Occipital lobe (tissue), 2 donors: ENCODE data around the gene RFX2. TPM values are rescaled to one million over a fixed set of nuclear protein-coding genes. Genes with fewer than 3 reads are reported as not detected.
"Not testable (repeated sequence)": the region's sequence is repeated elsewhere in the genome, so short reads cannot be mapped to it uniquely, and the experiment has no call there.

Source experiments
- DNase-seq: peaks from one replicate; lab custom pipeline; 2025; lab: John Stamatoyannopoulos, UW
- total RNA-seq: library from RNA; depleted of rRNA; stranded (reverse); fragments of >200 nt; gene quantifications from one replicate; pipeline ENCODE4 v1.2.3, GENCODE V29; 2014

The RFX2 gene
- total RNA-seq, 1 donor from 2014 or later = 5.6 TPM

DNA sequence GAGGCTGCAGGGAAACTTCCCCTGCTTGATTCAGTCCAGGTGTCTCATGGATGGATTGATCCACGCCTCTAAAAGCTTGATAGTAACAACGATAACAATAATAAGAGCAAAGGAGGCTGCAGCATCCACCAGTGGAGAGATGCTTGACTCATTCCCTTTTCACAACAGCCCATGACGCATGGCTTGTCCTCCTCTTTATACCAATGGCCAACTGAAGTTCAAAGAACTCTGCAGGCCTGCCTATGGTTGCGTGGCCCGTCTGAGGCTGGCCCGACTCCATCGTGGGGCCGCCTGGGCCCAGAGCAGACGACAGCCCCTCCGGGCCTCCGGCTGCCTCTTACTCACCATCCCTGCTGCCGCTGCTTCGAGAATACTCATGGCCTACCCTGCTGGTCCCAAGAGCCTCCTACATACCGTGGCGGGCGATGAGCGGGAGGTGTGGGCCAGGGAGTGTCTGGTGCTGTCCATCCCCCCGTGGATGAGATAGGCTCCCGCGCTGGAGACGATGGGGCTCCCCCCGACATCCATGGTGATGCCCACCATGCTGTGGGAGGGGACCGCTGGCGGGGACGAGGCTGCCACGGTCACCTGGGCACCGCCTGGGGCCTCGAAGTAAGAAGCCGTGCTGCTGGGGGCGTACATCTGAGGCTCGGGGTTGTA is 70.6 kb downstream of the RFX2 start:
- DNase-seq = no peak

DNA sequence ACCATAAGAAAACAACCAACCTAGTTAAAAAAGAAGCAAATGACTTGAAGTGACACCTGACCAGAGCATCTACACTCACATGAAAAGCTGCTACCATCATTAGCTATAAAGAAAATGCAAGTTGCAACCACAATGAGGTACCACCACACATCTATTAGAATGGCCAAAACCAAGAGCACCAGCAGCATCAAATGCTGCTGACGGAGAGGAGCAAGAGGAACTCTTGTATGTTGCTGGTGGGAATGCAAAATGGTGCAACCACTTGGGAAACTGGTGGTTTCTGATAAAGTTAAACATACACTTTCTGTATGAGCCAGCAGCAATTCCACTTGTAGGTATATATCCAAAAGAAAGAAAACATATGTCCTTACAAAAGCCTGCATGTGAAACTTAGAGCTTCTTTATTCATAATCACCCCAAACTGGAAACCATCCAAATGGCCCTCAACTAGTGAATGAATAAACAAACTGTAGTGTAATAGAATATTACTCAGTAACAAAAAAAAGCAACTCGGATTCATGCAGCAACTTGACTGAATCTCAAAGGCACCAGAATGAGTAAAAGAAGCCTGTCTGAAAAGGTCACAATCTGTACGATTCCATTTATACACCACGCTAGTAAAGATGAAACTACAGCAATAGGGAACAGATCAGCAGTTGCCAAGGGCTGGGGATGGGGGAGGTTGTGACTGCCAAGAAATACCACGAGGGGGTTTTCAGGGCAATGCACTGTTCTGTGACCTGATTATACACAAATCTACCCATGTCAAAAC is 71.5 kb downstream of the RFX2 start:
- DNase-seq = no peak

DNA sequence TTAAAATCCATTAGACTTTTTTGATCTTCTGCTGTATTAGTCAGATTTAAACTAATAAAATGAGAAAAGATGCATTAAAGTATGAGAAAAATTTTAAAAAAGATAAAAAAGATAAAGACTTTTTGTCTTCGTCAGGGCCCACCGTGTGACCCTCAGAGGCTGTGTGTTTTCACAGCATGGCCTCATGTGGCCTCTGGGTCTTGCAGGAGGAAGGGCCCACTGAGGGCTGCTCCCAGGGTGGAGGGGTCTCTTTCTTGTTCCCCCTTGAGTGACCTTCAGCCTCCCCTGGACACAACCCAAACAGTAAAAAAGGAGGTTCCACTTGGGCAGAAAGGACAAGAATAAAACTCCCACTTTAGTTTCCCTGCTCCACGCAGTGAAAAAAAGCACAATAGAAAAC is 75.3 kb downstream of the RFX2 start:
- no peak for DNase-seq

DNA sequence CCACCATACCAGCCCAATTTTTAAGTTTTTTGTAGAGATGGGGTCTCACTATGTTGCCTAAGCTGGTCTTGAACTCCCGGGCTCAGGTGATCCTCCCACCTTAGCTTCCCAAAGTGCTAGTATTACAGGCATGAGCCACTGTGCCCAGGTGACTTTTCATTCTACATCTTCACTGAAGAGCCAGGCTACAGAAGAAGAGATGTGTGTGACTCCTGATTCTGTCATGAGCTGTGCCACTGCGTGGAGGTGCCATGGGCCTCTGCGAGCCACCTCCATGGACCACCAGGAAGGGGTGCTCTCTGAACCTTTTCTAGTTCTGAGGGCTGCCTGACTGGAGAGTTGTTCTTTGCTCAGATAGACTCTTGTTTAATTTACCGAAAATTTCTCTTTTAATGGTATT is 75.8 kb downstream of the RFX2 start:
- no peak for DNase-seq

DNA sequence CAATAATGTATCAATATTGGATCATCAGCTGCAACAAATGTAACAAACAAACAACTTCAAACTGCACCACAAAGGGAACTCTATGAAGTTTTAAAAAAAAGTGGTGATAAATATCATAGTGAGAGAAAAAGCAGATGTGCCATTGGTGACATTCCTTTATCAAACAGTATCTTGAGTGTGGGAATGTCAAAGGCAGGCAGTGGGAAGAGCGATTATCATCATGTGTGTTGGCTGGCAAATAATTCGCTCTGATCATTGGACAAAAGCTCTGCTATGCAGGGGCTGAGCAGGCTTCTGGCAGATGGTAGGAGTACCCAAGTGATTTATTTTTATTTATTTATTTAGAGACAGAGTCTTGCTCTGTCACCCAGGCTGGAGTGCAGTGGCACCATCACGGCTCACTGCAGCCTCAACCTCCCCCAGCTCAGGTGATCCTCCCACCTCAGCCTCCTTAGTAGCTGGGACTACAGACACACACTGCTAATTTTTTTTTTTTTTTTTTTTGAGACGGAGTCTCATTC is 76.5 kb downstream of the RFX2 start:
- DNase-seq = no peak

GRCh38 chr19:6032827-6033226 is 77.5 kb downstream of the RFX2 start:
- no peak for DNase-seq

GRCh38 chr19:6032381-6032780 is 77.9 kb downstream of the RFX2 start:
- no peak for DNase-seq

DNA sequence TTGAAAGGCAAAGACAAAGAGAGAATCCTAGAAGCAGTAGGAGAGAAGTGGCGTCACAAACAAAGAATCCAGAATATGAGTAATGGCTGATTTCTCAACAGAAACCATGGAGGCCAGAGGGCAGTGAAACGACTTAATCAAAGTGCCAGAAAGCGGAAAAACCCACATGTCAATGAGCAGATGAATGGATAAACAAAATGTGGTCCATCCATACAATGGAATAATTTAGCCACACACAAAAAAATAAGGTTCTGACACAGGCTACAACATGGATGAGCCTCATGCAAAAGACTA is 80.1 kb downstream of the RFX2 start:
- no peak for DNase-seq

- no peak for DNase-seq
Measured at GRCh38 chr19:6026390-6027227, 83.7 kb downstream of the RFX2 start.

- DNase-seq = not testable (repeated sequence)
Measured at GRCh38 chr19:6024756-6025155, 85.5 kb downstream of the RFX2 start.

- DNase-seq = no peak
Measured at GRCh38 chr19:6023936-6024335, 86.4 kb downstream of the RFX2 start.

GRCh38 chr19:6023085-6023682 is 87.1 kb downstream of the RFX2 start:
- DNase-seq = no peak

DNA sequence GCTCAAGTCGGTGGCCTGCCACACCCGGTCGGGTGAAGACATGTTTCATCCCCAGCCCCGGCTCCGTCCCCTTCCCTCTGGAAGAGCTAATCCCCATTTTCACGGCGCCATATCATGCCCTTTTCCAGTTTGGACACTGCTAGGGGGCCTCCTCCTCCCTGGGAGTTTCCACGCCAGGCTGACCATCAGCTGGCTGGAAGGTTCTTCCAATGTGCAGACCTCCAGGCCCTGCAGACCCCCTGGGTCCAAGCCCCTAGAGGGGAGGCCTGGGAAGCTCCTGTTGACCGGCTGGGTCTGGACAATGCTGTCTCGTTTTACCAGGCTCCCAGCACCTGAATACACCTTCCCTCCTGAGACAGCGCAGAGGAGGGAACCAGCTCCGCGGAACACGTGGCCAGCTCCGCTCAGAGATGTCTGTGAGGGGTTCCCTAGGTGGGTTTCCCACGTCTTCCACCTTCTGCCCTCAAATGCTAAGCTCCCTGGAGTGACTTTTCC is 87.7 kb downstream of the RFX2 start:
- no peak for DNase-seq

DNA sequence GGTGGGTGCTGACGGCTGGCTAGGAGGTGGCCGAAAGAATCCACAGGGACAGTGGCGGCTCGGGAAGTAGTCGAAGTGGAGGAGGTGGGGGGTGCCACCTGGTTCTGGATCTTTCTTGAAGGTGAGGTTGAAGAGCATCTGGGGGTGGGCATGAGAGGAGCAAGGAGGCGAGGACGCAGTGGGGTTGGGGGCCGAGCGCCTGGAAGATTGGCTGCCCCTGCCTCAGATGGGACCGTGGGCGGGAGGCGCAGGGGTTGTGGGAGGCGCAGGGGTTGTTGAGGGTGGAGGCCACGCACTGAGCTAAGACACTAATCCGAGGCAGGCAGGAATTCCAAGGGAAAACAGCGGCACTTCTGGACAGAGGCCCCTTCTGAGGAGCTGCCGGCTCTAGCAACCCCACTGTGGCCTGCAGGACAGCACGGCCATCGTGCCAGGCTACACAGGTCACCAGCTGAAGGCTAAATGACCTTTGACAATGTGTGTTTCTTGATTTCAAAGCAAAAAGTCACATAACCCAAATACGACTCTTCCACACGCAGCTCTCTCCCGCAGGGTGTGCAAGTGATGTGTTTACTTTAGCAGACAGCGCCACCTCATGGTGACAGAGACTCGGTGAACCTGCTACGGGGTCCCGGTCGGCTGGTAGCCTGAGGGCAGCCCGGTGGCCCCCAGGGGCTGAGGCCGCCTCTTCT is 88.3 kb downstream of the RFX2 start:
- DNase-seq = peak; percentile 11

DNA sequence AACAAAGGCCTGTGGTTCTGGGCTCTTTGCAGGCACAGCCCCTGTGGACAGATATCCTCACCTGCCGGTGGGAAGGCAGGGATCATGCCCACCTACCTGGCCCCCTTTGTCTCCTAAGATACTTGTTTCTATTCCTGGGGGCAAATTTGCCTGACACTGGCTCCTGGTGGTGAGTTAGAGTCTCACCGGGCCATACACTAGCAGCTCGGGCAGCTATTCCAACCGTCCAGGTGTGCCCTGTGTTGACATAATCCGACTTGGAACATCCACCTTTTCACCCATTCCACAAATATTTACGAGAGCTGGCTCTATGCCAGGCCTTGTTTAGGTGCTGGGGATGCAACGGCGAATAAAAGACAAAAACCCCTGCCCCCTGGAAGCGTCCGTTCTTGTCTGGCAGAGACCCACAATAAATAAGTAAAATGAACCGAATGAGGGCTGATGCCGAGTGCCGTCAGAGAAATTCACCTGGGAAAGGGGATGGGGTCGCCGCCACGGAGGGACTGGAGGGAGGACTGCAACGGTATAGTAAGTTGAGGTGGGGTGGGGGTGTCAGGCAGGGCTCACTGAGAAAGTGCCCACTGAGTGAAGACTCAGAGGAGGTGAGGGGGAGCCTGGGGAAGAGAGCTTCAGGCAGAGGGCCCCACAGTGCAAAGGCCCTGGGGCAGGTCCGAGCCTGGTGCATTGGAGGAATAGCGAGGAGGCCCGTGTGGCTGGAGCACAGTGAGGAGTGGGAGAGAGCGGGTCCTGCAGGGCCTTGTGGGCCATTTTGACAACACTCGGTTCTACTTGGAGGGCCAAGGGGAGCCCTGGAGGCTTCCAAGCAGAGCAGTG is 89.1 kb downstream of the RFX2 start:
- DNase-seq = no peak

DNA sequence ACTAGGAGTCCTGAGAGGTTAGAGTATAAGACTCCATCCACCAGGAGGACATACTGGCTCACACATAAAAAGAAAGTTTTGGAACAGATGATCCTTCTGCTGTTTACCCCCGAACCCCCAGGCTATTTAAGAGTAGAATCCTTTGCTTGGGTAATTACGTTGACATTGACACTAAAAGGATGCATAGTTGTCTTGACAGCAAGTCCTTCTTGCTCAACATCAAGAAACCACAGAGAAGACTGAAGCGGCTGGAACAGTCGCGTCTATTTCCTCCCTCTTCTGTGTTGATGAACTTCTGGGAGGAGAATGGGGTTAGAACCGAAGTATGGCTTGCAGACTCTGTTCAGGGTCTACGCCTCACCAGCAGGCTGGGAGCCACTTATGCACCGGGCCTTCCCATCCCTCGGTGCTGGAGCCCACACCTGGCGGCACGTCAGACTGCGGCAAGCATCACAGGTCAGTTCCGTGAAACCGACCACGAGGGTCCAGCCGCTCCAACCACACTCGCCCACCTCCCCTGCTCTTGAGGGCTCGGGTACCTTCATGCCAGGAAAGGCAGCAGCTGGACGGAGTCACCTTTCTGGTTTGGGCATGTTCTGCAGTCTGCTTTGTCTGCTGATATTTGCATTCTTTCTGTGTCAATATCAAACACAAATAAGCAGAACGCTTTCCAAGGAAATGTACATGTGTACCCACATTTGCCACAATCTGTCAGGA is 90.0 kb downstream of the RFX2 start:
- no peak for DNase-seq

DNA sequence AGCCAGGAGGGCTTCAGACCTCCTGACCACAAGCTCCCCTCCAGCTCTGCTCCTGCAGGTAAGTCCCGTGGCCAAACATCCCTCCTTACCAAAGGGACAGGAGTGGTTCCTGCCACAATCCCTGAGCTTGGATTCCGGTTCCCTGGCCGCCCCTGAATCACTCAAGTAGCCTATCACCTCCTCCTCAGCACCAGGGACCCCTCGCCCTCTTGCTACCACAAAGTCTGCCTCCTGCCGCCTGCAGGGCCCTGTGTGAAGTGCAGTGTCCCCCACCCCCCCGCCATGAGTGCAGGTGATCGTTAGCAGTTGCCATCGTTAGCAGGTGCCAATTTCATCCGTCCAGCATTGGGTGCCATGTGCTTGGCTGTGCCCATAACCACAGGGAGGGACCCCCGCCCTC is 91.5 kb downstream of the RFX2 start:
- no peak for DNase-seq

DNA sequence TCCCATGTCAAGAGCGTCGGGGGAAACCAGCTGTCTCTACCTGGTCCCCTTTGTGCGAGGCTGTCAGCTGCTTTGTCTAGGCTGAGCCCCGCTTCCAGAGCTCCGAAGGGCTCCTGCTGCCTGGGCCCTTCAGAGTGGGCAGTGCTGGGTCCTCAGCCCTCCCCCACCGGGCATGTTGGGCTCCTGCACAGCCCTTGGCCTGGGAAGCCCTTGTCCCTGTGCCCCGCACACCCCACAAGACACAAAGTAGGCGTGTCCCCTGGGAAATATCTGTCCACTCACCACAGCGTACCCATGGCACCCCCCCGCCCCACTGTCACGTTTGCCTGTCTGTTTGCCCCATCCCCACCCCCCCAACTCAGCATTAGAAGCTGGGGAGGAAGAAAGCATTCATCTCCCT is 92.7 kb downstream of the RFX2 start:
- DNase-seq = no peak

DNA sequence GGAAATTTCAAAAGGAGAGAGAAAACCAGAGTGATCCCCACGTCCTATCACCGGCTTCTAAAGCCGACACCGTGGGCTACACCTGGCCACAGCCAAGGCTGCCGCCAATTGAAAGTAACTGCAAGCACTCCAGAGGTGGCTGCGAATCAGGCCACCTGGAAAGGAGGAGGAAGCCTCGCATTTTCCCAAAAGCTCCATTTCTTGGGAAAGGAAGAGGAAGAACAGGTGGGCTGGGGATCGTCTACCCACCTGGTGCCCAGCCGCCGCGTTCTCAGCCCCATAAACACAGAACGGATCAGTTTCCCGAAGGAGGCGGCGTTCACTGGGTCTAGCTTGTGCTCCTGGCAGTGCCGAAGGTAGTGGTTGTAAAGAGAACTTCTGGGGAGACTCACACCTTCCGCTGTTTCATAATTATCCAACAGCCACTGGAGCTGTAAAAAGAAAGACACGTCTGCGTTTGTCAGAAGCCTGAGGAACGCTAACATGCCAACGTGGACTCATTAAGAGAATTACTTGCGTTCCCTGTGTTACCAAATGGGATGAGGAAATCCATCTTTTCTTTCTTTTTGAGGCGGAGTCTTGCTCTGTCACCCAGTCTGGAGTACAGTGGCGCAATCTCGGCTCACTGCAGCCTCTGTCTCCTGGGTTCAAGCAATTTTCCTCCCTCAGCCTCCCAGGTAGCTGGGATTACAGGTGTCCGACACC is 94.3 kb downstream of the RFX2 start:
- DNase-seq = no peak
